Naive thymus-derived CD4-positive, alpha-beta T cell (primary cell): ENCODE measurements around the gene PPP2R2D. TPM values are rescaled to one million over a fixed set of nuclear protein-coding genes. Genes with fewer than 3 reads are reported as not detected.
A peak's percentile ranks its signal among the peaks of the same experiment; 100 is the strongest.

Source experiments
- ATAC-seq: fragments of 150-1000 bp; cut with Tn5 transposase; 2 replicates; pipeline ENCODE4 v1.10.0; 2021; ENCODE audit warnings: mild to moderate bottlenecking, moderate library complexity
- CTCF ChIA-PET: fragments of 350-600 bp; sonication (Branson Sonifier 250); formaldehyde crosslinking; loops from one replicate; lab custom pipeline; 2021; ENCODE audit warnings: antibody characterized with exemption; lab: Charles Lee
- POLR2A ChIA-PET: fragments of 350-600 bp; sonication (Branson Sonifier 250); formaldehyde crosslinking; loops from one replicate; lab custom pipeline; 2021; ENCODE audit warnings: antibody characterized with exemption, inconsistent platforms; lab: Charles Lee
- DNase-seq, 9 donors: peaks; one replicate each; pipeline versions ENCODE4 v3.0.0 to v3.0.0-alpha.2; 2020 to 2022; ENCODE audit warnings: mixed read lengths in 1 of 9
- H3K27ac ChIP-seq: one replicate; pipeline ENCODE4 v1.7.0; 2013; ENCODE audit warnings: mild to moderate bottlenecking, low read depth, low read length, moderate library complexity
- H3K27me3 ChIP-seq, 2 donors: one replicate each; pipeline ENCODE4 v1.7.0; 2013; ENCODE audit warnings: low read length in 2 of 2, mild to moderate bottlenecking in 2 of 2, moderate library complexity in 2 of 2; ENCODE audit not compliant: control insufficient read depth in 2 of 2, insufficient read depth in 2 of 2
- H3K36me3 ChIP-seq, 3 experiments: 1 replicate in 2 of 3; 2 replicates in 1 of 3; pipeline ENCODE4 v1.7.0; 2013; ENCODE audit warnings: low read length in 3 of 3, mild to moderate bottlenecking in 3 of 3, moderate library complexity in 1 of 3; ENCODE audit not compliant: insufficient read depth in 3 of 3, control insufficient read depth in 2 of 3
- H3K4me1 ChIP-seq, 2 donors: one replicate each; pipeline ENCODE4 v1.7.0; 2013; ENCODE audit warnings: low read length in 2 of 2, mild to moderate bottlenecking in 2 of 2, moderate library complexity in 1 of 2; ENCODE audit not compliant: control insufficient read depth in 2 of 2, insufficient read depth in 2 of 2
- H3K4me3 ChIP-seq: 2 replicates; pipeline ENCODE4 v1.7.0; 2013; ENCODE audit warnings: mild to moderate bottlenecking, low read length
- H3K9me3 ChIP-seq, 3 experiments: 1 replicate in 2 of 3; 2 replicates in 1 of 3; pipeline ENCODE4 v1.7.0; 2013; ENCODE audit warnings: low read length in 3 of 3; ENCODE audit not compliant: control insufficient read depth in 2 of 3
- H3K27ac Mint-ChIP-seq, 9 donors: one replicate each; pipeline ENCODE4 v1.8.0; 2020 to 2022; ENCODE audit warnings: mixed read lengths in 9 of 9, mild to moderate bottlenecking in 8 of 9, moderate library complexity in 5 of 9, inconsistent platforms in 2 of 9
- H3K27me3 Mint-ChIP-seq, 5 donors: one replicate each; pipeline ENCODE4 v1.8.0; 2021 to 2022; ENCODE audit warnings: mixed read lengths in 5 of 5, mild to moderate bottlenecking in 1 of 5
- H3K36me3 Mint-ChIP-seq, 5 donors: one replicate each; pipeline ENCODE4 v1.8.0; 2020 to 2022; ENCODE audit warnings: mixed read lengths in 5 of 5, mild to moderate bottlenecking in 3 of 5, inconsistent platforms in 1 of 5
- H3K4me1 Mint-ChIP-seq, 7 donors: one replicate each; pipeline ENCODE4 v1.8.0; 2020 to 2022; ENCODE audit warnings: mixed read lengths in 7 of 7, mild to moderate bottlenecking in 3 of 7, inconsistent platforms in 1 of 7
- H3K4me3 Mint-ChIP-seq, 10 donors: one replicate each; pipeline ENCODE4 v1.8.0; 2020 to 2022; ENCODE audit warnings: mild to moderate bottlenecking in 10 of 10, mixed read lengths in 10 of 10, moderate library complexity in 6 of 10, inconsistent platforms in 2 of 10
- H3K9me3 Mint-ChIP-seq, 11 donors: one replicate each; pipeline ENCODE4 v1.8.0; 2020 to 2022; ENCODE audit warnings: mixed read lengths in 11 of 11, mild to moderate bottlenecking in 4 of 11, inconsistent platforms in 1 of 11, moderate library complexity in 1 of 11
- intact Hi-C, 2 donors: fragments of 100-400 bp; cut with micrococcal nuclease; formaldehyde crosslinking; loops; one replicate each; pipeline ENCODE4 v1.15.1; 2023
- polyA plus RNA-seq, 2 donors: library from polyadenylated mRNA; unstranded; fragments of 300-500 nt; fragmentation: Illumina TruSeq; gene quantifications; one replicate each; pipeline ENCODE4 v1.2.3, GENCODE V29; 2021
- total RNA-seq, 6 experiments: library from RNA in 5 of 6; stranded (reverse) in 5 of 6; gene quantifications; 1 replicate in 5 of 6; 2 replicates in 1 of 6; pipeline ENCODE4 v1.2.3 and lab custom pipeline; 2021 to 2026

PPP2R2D gene
- total and polyA plus RNA-seq, 7 experiments from 2014 or later: 35.0 to 61.3 (median 40.1) TPM

DNA sequence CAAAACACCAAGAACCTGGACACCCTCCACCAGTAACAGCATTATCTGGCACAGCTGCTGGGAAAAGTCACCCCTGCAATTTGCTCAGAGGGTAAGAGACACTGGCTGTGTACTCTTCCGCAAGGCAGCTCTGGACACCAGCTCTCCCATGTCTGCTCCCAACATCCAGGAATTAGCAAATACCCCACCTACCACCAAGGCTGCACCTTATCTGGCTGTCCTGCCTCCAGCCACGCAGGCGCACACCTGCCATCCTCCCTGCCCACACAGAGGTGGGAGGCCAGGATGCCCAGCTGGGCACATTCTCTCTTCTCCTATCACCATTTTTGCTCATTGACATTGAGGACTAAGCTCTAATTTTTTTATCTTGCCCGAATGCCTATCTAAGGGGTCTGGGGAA, 101.2 kb downstream of the PPP2R2D start:
- CTCF ChIA-PET: interaction anchor here (0.8 to 1.5 kb wide), 2 partner anchors 18 to 116 kb away, joined by 4 to 5 read pairs; no protein-coding TSS in a partner anchor
- Histone ChIP-seq H3K9me3 (peaks cover 0 to 4% (median 0%) of the 10 kb centered on the region in 3 experiments), H3K27me3 (no peaks in the 10 kb centered on the region), H3K36me3 (no peaks in the 10 kb centered on the region), H3K27ac (no peak overlapping the region), H3K4me3 (no peak overlapping the region), H3K4me1 (no peaks in the 10 kb centered on the region)
- no peak overlapping the region for H3K27ac Mint-ChIP-seq
- no peak overlapping the region for H3K4me3 Mint-ChIP-seq
- ATAC-seq (no peak), DNase-seq (no peak)
- POLR2A ChIA-PET: interaction anchor here (0.6 kb wide), 1 partner anchor 29 kb away, joined by 3 read pairs; no protein-coding TSS in a partner anchor
- H3K27me3 Mint-ChIP-seq: peaks cover 0 to 8% (median 0%) of the 10 kb centered on the region in 5 donors
- peaks cover 0 to 4% (median 0%) of the 10 kb centered on the region in 11 donors for H3K9me3 Mint-ChIP-seq
- peaks cover 0 to 10% (median 0%) of the 10 kb centered on the region in 7 donors for H3K4me1 Mint-ChIP-seq
- intact Hi-C loops: no loop called here
- peaks cover 0 to 4% (median 0%) of the 10 kb centered on the region in 5 donors for H3K36me3 Mint-ChIP-seq

DNA sequence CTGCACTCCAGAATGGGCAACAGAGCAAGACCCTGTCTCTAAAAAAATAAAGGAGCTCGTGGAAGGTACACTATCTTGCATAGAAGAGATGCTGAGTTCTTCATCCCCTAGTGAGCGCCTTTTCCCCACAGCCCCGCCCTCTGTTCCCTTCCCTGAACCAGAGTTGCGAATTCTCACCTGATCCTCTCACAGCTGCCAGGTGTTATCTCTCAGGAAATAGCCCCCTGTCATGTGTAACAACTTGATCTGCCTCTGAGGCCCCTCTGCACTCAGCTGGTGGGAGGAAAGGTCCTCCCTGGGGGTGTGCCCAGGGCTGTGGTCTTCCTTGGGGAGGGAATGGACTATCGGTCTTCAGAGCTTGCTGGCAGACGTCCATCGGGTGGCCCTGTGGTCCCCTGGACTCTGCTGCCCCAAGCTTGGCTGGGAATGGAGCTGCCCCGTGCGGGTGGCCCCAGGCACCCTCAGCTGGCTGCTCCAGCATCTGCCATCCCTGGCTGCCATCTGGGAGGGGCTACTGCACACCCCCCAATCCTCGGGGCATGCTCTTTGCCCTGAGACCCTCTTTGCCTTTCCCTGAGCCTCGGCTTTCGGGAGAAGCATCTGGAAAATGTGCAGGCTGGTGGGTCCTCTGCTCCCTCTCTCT, 102.6 kb downstream of the PPP2R2D start:
- no peak overlapping the region for H3K27ac ChIP-seq
- ChIA-PET CTCF (interaction anchor here (0.6 to 1.5 kb wide), 2 partner anchors 19 to 117 kb away, joined by 3 to 5 read pairs; no protein-coding TSS in a partner anchor), POLR2A (no interaction called here)
- Mint-ChIP-seq H3K27me3 (peaks cover 0 to 8% (median 0%) of the 10 kb centered on the region in 5 donors), H3K9me3 (peaks cover 0 to 4% (median 0%) of the 10 kb centered on the region in 11 donors), H3K4me3 (no peak overlapping the region), H3K4me1 (peaks cover 0 to 10% (median 0%) of the 10 kb centered on the region in 7 donors), H3K27ac (no peak overlapping the region), H3K36me3 (peaks cover 0 to 4% (median 0%) of the 10 kb centered on the region in 5 donors)
- intact Hi-C loops: no loop called here
- ATAC-seq: no peak
- H3K4me1 ChIP-seq: no peaks in the 10 kb centered on the region
- H3K9me3 ChIP-seq: peaks cover 0 to 4% (median 0%) of the 10 kb centered on the region in 3 experiments
- no peaks in the 10 kb centered on the region for H3K36me3 ChIP-seq
- no peak overlapping the region for H3K4me3 ChIP-seq
- H3K27me3 ChIP-seq: no peaks in the 10 kb centered on the region
- no peak for DNase-seq

DNA sequence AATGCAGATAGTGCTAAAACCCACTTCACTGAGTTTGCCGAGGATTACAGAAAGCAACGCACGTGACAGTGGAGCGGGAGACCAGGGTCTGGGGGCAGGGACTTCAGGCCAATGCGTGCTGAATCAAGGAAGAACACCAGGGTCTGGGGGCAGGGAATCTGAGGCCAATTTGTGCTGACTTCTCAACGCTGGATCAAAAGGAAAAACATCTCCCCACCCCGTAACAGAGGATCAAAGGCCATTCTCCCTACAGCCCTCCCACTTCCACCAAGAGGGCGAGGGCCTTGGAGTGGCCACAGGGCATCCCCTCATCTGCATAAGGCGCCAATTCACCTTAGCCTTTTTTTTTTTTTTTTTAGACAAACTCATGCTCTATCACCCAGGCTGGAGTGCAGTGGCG, 103.2 kb downstream of the PPP2R2D start:
- Histone ChIP-seq H3K9me3 (peaks cover 0 to 4% (median 0%) of the 10 kb centered on the region in 3 experiments), H3K27ac (no peak overlapping the region), H3K36me3 (no peaks in the 10 kb centered on the region), H3K27me3 (no peaks in the 10 kb centered on the region), H3K4me3 (no peak overlapping the region), H3K4me1 (no peaks in the 10 kb centered on the region)
- ATAC-seq (no peak), DNase-seq (no peak)
- peaks cover 0 to 8% (median 0%) of the 10 kb centered on the region in 5 donors for H3K27me3 Mint-ChIP-seq
- ChIA-PET POLR2A (no interaction called here), CTCF (no interaction called here)
- peaks cover 0 to 10% (median 0%) of the 10 kb centered on the region in 7 donors for H3K4me1 Mint-ChIP-seq
- H3K9me3 Mint-ChIP-seq: peaks cover 0 to 4% (median 0%) of the 10 kb centered on the region in 11 donors
- intact Hi-C loops: no loop called here
- peaks cover 0 to 4% (median 0%) of the 10 kb centered on the region in 5 donors for H3K36me3 Mint-ChIP-seq
- H3K4me3 Mint-ChIP-seq: no peak overlapping the region
- H3K27ac Mint-ChIP-seq: peak overlapping the region in 1 of 9 donors; percentile 70

DNA sequence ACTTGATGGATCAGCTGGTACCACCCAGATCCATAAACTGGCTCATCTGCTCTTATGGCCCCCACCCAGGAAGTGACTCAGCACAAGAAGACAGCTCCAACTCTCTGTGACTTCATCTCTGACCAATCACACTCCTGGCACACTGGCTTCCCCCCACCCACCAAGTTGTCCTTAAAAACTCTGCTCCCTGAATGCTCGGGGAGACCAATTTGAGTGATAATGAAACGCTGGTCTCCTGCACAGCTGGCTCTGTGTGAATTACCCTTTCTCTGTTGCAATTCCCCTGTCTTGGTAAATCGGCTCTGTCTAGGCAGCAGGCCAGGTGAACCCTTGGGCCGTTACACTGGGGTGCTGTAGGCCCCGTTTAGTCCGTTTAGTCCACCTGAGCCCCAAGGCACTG, 104.3 kb downstream of the PPP2R2D start:
- Mint-ChIP-seq H3K4me1 (peaks cover 0 to 10% (median 0%) of the 10 kb centered on the region in 7 donors), H3K27me3 (peaks cover 0 to 15% (median 0%) of the 10 kb centered on the region in 5 donors), H3K4me3 (no peak overlapping the region), H3K27ac (peak overlapping the region in 1 of 9 donors; percentile 33), H3K9me3 (peaks cover 0 to 4% (median 0%) of the 10 kb centered on the region in 11 donors), H3K36me3 (peaks cover 0 to 4% (median 0%) of the 10 kb centered on the region in 5 donors)
- Histone ChIP-seq H3K9me3 (peaks cover 0 to 4% (median 0%) of the 10 kb centered on the region in 3 experiments), H3K4me3 (no peak overlapping the region), H3K4me1 (no peaks in the 10 kb centered on the region), H3K27ac (no peak overlapping the region), H3K36me3 (no peaks in the 10 kb centered on the region), H3K27me3 (no peaks in the 10 kb centered on the region)
- ChIA-PET CTCF (no interaction called here), POLR2A (no interaction called here)
- intact Hi-C loops: no loop called here
- DNase-seq: no peak
- ATAC-seq: no peak

DNA sequence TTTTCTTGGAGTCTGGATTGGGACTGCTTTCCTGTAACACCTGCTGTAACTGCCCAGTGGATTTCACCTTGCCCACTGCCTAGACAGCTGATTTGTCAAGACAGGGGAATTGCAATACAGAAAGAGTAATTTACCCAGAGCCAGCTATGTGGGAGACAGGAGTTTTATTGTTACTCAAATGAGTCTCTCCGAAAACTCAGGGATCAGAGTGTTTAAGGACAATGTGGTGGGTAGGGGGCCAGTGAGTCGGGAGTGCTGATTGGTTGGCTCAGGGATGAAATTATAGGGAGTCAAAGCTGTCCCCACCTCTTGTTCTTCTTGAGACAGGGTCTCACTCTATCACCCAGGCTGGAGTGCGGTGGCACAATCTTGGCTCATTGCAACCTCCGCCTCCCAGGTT, 106.2 kb downstream of the PPP2R2D start:
- Mint-ChIP-seq H3K27me3 (peaks cover 0 to 29% (median 6%) of the 10 kb centered on the region in 5 donors), H3K36me3 (peaks cover 0 to 4% (median 0%) of the 10 kb centered on the region in 5 donors), H3K4me3 (no peak overlapping the region), H3K4me1 (peaks cover 0 to 10% (median 0%) of the 10 kb centered on the region in 7 donors), H3K27ac (no peak overlapping the region), H3K9me3 (peaks cover 0 to 4% (median 0%) of the 10 kb centered on the region in 11 donors)
- peaks cover 0 to 4% (median 0%) of the 10 kb centered on the region in 3 experiments for H3K9me3 ChIP-seq
- CTCF ChIA-PET: no interaction called here
- H3K4me3 ChIP-seq: no peak overlapping the region
- intact Hi-C loops: no loop called here
- POLR2A ChIA-PET: no interaction called here
- H3K27me3 ChIP-seq: no peaks in the 10 kb centered on the region
- no peaks in the 10 kb centered on the region for H3K36me3 ChIP-seq
- DNase-seq: no peak
- no peaks in the 10 kb centered on the region for H3K4me1 ChIP-seq
- no peak overlapping the region for H3K27ac ChIP-seq
- ATAC-seq: no peak

DNA sequence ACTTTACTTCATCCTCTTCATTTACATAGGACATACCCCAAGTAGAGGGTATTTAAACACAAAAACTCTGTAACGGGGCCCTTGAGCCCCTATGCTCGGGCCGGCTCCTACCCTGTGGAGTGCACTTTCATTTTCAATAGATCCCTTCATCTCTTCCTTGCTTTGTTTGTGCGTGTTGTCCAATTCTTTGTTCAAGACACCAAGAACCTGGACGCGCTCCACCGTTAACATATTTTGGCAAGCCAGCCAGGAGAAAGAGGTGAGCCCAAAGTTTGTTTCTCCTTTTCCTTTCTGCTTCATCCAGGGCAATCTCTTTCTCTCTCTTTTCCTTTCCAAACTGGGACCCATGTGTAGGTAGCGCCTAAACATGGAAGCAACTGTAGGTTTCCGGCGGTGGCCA, 106.9 kb downstream of the PPP2R2D start:
- no peak overlapping the region for H3K27ac ChIP-seq
- peaks cover 0 to 4% (median 0%) of the 10 kb centered on the region in 5 donors for H3K36me3 Mint-ChIP-seq
- intact Hi-C loops: no loop called here
- peaks cover 0 to 10% (median 0%) of the 10 kb centered on the region in 7 donors for H3K4me1 Mint-ChIP-seq
- H3K27me3 Mint-ChIP-seq: peaks cover 0 to 25% (median 6%) of the 10 kb centered on the region in 5 donors
- H3K9me3 ChIP-seq: peaks cover 0 to 4% (median 0%) of the 10 kb centered on the region in 3 experiments
- DNase-seq (no peak), ATAC-seq (no peak)
- H3K4me3 ChIP-seq: no peak overlapping the region
- CTCF ChIA-PET: no interaction called here
- H3K27ac Mint-ChIP-seq: no peak overlapping the region
- no peaks in the 10 kb centered on the region for H3K36me3 ChIP-seq
- H3K4me1 ChIP-seq: no peaks in the 10 kb centered on the region
- no peak overlapping the region for H3K4me3 Mint-ChIP-seq
- no peaks in the 10 kb centered on the region for H3K27me3 ChIP-seq
- POLR2A ChIA-PET: no interaction called here
- peaks cover 0 to 4% (median 0%) of the 10 kb centered on the region in 11 donors for H3K9me3 Mint-ChIP-seq
